ENCODE data around the gene STK4. TPM values are rescaled to one million over a fixed set of nuclear protein-coding genes. Genes with fewer than 3 reads are reported as not detected.

The STK4 gene
- total RNA-seq, 1 donor from 2014 or later = 245 TPM

DNA sequence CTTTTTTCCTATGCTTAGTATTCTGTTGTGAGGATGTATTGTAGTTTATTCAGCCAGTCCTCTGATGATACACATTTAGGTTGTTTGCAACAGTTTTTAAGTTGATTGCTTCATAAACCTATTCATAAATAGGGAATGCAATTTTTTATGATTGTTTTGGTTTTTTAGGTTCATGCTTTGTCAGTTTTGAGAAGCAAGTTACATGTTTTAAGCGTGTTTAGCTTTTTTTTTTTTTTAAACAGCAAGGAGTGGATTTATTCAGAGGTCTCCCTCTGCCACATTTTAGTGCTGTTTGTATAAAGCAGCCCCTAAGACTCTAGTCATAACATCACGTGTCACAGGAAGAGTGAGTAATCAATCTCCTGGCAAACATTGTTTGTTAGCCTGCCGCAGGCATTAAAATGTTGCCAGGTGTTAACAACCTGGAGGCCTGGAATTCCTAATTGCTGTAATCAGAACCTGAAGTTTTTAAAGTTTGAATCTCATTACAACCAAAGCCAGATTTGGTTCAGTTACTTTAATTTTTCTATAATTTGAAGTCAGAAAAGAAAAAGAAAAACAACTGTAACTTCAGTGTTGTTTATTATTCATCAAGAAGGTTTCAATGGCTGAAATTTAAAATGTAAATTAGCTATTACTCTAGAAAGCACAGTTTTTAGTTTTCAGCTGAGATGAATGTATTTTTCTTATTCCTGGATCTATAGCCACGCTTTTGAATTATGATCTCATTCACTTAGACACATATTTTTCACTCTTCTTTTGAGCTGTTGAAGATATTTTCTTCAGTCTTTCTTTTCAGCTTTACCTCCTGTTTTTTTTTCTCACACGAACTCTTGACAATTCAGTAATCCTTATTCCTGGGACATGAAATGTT lies 75.4 kb downstream of the STK4 start:
- TF ChIP-seq, protein P1, sequence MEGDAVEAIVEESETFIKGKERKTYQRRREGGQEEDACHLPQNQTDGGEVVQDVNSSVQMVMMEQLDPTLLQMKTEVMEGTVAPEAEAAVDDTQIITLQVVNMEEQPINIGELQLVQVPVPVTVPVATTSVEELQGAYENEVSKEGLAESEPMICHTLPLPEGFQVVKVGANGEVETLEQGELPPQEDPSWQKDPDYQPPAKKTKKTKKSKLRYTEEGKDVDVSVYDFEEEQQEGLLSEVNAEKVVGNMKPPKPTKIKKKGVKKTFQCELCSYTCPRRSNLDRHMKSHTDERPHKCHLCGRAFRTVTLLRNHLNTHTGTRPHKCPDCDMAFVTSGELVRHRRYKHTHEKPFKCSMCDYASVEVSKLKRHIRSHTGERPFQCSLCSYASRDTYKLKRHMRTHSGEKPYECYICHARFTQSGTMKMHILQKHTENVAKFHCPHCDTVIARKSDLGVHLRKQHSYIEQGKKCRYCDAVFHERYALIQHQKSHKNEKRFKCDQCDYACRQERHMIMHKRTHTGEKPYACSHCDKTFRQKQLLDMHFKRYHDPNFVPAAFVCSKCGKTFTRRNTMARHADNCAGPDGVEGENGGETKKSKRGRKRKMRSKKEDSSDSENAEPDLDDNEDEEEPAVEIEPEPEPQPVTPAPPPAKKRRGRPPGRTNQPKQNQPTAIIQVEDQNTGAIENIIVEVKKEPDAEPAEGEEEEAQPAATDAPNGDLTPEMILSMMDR (IDR thresholded peaks at IDR 0.05) = no peak
- CTCF ChIA-PET = interaction anchor here (0.6 to 4.3 kb wide), 3 partner anchors 30 to 249 kb away, joined by 3 to 86 read pairs (median 34); no protein-coding TSS in a partner anchor
- DNase-seq (no peak), ATAC-seq (ENCODE audit: low read depth) (no peak)
- POLR2A ChIA-PET = no interaction called here
- intact Hi-C loops (cut with micrococcal nuclease) = no loop called here
- Mint-ChIP-seq H3K27ac (peak overlapping the region; percentile 51), H3K27me3 (no peaks in the 10 kb centered on the region), H3K4me1 (peaks cover 59% of the 10 kb centered on the region), H3K36me3 (ENCODE audit: low read depth) (peaks cover 79% of the 10 kb centered on the region), H3K4me3 (no peak overlapping the region), H3K9me3 (no peaks in the 10 kb centered on the region)

GRCh38 chr20:45042978-45043377 lies 76.7 kb downstream of the STK4 start:
- Mint-ChIP-seq H3K27ac (no peak overlapping the region), H3K36me3 (ENCODE audit: low read depth) (peaks cover 83% of the 10 kb centered on the region), H3K9me3 (no peaks in the 10 kb centered on the region), H3K4me3 (no peak overlapping the region), H3K27me3 (no peaks in the 10 kb centered on the region), H3K4me1 (peaks cover 58% of the 10 kb centered on the region)
- DNase-seq (no peak), ATAC-seq (ENCODE audit: low read depth) (no peak)
- intact Hi-C loops (cut with micrococcal nuclease) = no loop called here
- TF ChIP-seq, protein P1 (IDR thresholded peaks at IDR 0.05) = no peak
- CTCF ChIA-PET = interaction anchor here (1.3 to 4.3 kb wide), 7 partner anchors 9 to 248 kb away, joined by 3 to 86 read pairs (median 8); no protein-coding TSS in a partner anchor
- POLR2A ChIA-PET = no interaction called here

DNA sequence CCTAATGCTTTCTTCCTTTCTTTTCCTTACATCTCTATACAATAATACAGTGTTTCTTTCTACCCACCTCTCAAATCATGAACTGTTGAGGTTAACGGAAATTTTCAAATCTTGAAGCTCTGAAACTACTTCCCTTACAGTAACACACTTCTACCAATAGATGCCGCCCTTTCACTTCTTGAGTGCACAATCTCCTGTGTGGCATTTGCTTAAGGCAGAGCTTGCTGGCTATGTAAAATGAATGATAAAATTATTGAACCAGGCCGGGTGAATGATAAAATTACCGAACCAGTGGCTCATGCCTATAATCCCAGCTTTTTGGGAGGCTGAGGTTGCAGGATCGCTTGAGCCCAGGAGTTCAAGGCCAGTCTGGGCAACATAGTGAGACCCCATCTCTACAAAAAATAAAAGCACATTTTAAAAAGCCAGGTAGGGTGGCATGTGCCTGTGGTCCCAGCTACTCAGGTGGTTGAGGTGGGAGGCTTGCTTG lies 77.8 kb downstream of the STK4 start:
- no peaks in the 10 kb centered on the region for H3K27me3 Mint-ChIP-seq
- intact Hi-C loops (cut with micrococcal nuclease) = loop anchor here (1.0 kb wide), 3 partner anchors 52 to 247 kb away; no protein-coding TSS in a partner anchor
- peak overlapping the region; percentile 1 for H3K27ac Mint-ChIP-seq
- CTCF ChIA-PET = interaction anchor here (0.6 to 4.3 kb wide), 30 partner anchors 9 to 393 kb away, joined by 3 to 86 read pairs (median 4); no protein-coding TSS in a partner anchor
- DNase-seq = no peak
- H3K9me3 Mint-ChIP-seq = no peaks in the 10 kb centered on the region
- peak; percentile 93 for ATAC-seq (ENCODE audit: low read depth)
- H3K36me3 Mint-ChIP-seq (ENCODE audit: low read depth) = peaks cover 89% of the 10 kb centered on the region
- POLR2A ChIA-PET = interaction anchor here (0.6 to 1.1 kb wide), 6 partner anchors 11 to 107 kb away, joined by 3 to 6 read pairs (median 4); no protein-coding TSS in a partner anchor
- peaks cover 68% of the 10 kb centered on the region for H3K4me1 Mint-ChIP-seq
- no peak overlapping the region for H3K4me3 Mint-ChIP-seq
- TF ChIP-seq, protein P1 (IDR thresholded peaks at IDR 0.05) = peak; percentile 38

- TF ChIP-seq, protein P1 (IDR thresholded peaks at IDR 0.05) = no peak
- Mint-ChIP-seq H3K4me1 (peaks cover 69% of the 10 kb centered on the region), H3K4me3 (no peak overlapping the region), H3K27ac (peak overlapping the region; percentile 1), H3K9me3 (no peaks in the 10 kb centered on the region), H3K36me3 (ENCODE audit: low read depth) (peaks cover 89% of the 10 kb centered on the region), H3K27me3 (no peaks in the 10 kb centered on the region)
- intact Hi-C loops (cut with micrococcal nuclease) = loop anchor here (1.0 kb wide), 3 partner anchors 52 to 247 kb away; no protein-coding TSS in a partner anchor
- ChIA-PET POLR2A (interaction anchor here (0.6 to 1.1 kb wide), 5 partner anchors 11 to 107 kb away, joined by 3 to 5 read pairs (median 4); no protein-coding TSS in a partner anchor), CTCF (interaction anchor here (0.6 to 4.3 kb wide), 27 partner anchors 9 to 392 kb away, joined by 3 to 86 read pairs (median 5); no protein-coding TSS in a partner anchor)
- ATAC-seq (ENCODE audit: low read depth) (no peak), DNase-seq (no peak)
These were observed 78.3 kb downstream of the STK4 start for GRCh38 chr20:45044601-45045000.

All from activated B cell treated with CpG ODN at 0.5 μM for 24 hours (primary cell).